A549 (cell line): ENCODE results near the gene STX8.

ENCODE experiments used
- EP300 ChIP-seq, 2 experiments: fragments of >200 bp; sonication (Bioruptor Twin); formaldehyde crosslinking; IDR thresholded peaks; 2 replicates in 1 of 2; 3 replicates in 1 of 2; pipeline ENCODE4 v1.6.1; 2016 to 2017
- KDM1A ChIP-seq: fragments of 200-600 bp; sonication (generic); IDR thresholded peaks from 2 replicates; pipeline ENCODE4 v1.6.1; 2016; ENCODE audit warnings: low read depth, mild to moderate bottlenecking
- POLR2A ChIP-seq: IDR thresholded peaks from 2 replicates; pipeline ENCODE4 v1.6.1; 2012; ENCODE audit warnings: mild to moderate bottlenecking, low read length
- TF ChIP-seq, protein P1 (sequence below): fragments of 200-600 bp; sonication (generic); IDR thresholded peaks from 2 replicates; pipeline ENCODE4 v1.6.1; 2016; ENCODE audit warnings: antibody characterized with exemption, mild to moderate bottlenecking, moderate library complexity
- TF ChIP-seq, protein P2 (sequence below): IDR thresholded peaks from 2 replicates; pipeline ENCODE4 v1.6.1; 2012
- TF ChIP-seq, protein P3 (sequence below): fragments of >200 bp; sonication (Bioruptor Twin); formaldehyde crosslinking; IDR thresholded peaks from 3 replicates; pipeline ENCODE4 v1.5.1; 2016
- TF ChIP-seq, protein P4 (sequence below): fragments of >200 bp; sonication (Bioruptor Twin); formaldehyde crosslinking; IDR thresholded peaks from 2 replicates; pipeline ENCODE4 v1.6.1; 2016

DNA sequence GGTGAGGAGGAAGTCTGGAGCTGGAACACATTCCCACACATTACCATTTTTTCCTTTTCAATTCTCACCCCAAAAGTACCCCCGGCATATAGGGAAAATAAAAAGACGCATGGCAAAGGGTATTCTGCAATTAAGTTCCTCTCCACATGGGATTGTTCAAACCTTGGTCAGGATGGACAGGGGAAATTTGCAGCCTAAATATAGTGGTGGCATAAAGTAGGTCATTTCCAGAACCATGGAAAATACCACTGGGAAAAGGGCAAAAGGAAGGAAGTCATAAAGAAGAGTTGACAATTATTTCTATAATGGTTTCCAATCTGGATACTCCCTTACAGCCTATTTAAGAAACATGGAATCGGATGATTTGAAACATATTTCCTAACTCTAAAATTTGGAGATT lies 135.8 kb downstream of the STX8 start:
- TF ChIP-seq POLR2A (no peak), KDM1A (no peak), EP300 (IDR thresholded peaks at IDR 0.05) (no peak)
- TF ChIP-seq, protein P1, sequence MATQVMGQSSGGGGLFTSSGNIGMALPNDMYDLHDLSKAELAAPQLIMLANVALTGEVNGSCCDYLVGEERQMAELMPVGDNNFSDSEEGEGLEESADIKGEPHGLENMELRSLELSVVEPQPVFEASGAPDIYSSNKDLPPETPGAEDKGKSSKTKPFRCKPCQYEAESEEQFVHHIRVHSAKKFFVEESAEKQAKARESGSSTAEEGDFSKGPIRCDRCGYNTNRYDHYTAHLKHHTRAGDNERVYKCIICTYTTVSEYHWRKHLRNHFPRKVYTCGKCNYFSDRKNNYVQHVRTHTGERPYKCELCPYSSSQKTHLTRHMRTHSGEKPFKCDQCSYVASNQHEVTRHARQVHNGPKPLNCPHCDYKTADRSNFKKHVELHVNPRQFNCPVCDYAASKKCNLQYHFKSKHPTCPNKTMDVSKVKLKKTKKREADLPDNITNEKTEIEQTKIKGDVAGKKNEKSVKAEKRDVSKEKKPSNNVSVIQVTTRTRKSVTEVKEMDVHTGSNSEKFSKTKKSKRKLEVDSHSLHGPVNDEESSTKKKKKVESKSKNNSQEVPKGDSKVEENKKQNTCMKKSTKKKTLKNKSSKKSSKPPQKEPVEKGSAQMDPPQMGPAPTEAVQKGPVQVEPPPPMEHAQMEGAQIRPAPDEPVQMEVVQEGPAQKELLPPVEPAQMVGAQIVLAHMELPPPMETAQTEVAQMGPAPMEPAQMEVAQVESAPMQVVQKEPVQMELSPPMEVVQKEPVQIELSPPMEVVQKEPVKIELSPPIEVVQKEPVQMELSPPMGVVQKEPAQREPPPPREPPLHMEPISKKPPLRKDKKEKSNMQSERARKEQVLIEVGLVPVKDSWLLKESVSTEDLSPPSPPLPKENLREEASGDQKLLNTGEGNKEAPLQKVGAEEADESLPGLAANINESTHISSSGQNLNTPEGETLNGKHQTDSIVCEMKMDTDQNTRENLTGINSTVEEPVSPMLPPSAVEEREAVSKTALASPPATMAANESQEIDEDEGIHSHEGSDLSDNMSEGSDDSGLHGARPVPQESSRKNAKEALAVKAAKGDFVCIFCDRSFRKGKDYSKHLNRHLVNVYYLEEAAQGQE, result no peak
- TF ChIP-seq, protein P2, sequence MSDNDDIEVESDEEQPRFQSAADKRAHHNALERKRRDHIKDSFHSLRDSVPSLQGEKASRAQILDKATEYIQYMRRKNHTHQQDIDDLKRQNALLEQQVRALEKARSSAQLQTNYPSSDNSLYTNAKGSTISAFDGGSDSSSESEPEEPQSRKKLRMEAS, result no peak
- TF ChIP-seq, protein P3, sequence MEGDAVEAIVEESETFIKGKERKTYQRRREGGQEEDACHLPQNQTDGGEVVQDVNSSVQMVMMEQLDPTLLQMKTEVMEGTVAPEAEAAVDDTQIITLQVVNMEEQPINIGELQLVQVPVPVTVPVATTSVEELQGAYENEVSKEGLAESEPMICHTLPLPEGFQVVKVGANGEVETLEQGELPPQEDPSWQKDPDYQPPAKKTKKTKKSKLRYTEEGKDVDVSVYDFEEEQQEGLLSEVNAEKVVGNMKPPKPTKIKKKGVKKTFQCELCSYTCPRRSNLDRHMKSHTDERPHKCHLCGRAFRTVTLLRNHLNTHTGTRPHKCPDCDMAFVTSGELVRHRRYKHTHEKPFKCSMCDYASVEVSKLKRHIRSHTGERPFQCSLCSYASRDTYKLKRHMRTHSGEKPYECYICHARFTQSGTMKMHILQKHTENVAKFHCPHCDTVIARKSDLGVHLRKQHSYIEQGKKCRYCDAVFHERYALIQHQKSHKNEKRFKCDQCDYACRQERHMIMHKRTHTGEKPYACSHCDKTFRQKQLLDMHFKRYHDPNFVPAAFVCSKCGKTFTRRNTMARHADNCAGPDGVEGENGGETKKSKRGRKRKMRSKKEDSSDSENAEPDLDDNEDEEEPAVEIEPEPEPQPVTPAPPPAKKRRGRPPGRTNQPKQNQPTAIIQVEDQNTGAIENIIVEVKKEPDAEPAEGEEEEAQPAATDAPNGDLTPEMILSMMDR, result no peak
- TF ChIP-seq, protein P4, sequence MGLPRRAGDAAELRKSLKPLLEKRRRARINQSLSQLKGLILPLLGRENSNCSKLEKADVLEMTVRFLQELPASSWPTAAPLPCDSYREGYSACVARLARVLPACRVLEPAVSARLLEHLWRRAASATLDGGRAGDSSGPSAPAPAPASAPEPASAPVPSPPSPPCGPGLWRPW, result no peak
